Mammary epithelial cell (primary cell): ENCODE data around the gene SOCS3.

ENCODE experiments used
- EZH2 ChIP-seq: IDR thresholded peaks from 2 replicates; pipeline ENCODE4 v1.6.1; 2012; ENCODE audit warnings: low read length, inconsistent platforms, borderline replicate concordance
- TF ChIP-seq, protein P1 (sequence below), 2 donors: IDR thresholded peaks in 1 of 2; conservative IDR thresholded peaks in 1 of 2; 2 replicates each; pipeline ENCODE4 v1.5.1; 2011 to 2012; ENCODE audit warnings: inconsistent platforms in 2 of 2, low read length in 2 of 2, mild to moderate bottlenecking in 2 of 2, control low read depth in 1 of 2, low read depth in 1 of 2; ENCODE audit not compliant: insufficient read depth in 1 of 2; ENCODE audit errors: extremely low read depth in 1 of 2

DNA sequence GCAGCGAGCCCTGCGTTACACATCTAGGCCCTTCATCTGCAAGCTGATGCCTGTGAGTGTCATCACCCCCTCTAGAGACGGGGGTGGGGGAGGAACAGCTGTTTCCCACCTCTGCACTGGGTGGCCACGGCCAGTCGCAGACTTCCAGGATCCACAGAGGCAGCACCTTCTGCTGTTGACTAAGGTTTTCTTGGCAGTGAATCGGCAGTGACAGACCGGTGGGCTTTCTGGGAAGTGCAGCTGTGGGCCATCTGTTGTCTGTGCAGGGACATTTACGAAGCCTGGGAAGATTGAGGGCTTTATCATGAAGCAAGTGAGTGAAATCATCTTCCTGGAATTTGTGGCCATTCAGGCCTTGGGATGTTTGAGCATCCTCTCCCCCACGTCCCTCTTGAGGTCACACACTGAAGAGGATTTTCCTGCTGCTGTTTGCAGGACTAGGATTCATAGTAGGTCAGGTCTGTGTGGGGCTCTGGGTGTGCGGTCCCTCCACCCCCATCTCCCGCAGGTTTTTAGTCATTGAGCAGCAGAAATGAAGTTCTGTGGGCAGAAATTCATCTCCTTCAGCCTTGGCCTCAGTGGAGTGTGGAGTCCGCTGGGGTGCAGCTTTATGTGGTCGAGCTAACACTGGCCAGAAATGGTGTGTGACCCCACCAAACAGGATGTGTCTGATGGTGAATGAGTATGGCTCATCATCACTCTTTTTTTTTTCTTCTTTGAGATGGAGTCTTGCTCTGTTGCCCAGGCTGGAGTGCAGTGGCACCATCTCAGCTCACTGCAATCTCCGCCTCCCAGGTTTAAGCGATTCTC lies 30.6 kb upstream of the SOCS3 start:
- TF ChIP-seq, protein P1, sequence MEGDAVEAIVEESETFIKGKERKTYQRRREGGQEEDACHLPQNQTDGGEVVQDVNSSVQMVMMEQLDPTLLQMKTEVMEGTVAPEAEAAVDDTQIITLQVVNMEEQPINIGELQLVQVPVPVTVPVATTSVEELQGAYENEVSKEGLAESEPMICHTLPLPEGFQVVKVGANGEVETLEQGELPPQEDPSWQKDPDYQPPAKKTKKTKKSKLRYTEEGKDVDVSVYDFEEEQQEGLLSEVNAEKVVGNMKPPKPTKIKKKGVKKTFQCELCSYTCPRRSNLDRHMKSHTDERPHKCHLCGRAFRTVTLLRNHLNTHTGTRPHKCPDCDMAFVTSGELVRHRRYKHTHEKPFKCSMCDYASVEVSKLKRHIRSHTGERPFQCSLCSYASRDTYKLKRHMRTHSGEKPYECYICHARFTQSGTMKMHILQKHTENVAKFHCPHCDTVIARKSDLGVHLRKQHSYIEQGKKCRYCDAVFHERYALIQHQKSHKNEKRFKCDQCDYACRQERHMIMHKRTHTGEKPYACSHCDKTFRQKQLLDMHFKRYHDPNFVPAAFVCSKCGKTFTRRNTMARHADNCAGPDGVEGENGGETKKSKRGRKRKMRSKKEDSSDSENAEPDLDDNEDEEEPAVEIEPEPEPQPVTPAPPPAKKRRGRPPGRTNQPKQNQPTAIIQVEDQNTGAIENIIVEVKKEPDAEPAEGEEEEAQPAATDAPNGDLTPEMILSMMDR (conservative IDR thresholded peaks at IDR 0.05 in 1 of 2, IDR thresholded peaks at IDR 0.05 in 1 of 2; ENCODE audit: extremely low read depth in 1 of 2, insufficient read depth in 1 of 2, low read depth in 1 of 2, low read length in 2 of 2) = peak in 1 of 2 donors; percentile 10
- TF ChIP-seq EZH2 = no peak
